KMS-11 (cell line): ENCODE data around the gene CLTC.

Experiments
- H2AFZ ChIP-seq: fragments of 200-600 bp; sonication (generic); 2 replicates; pipeline ENCODE4 v1.6.1; 2016; ENCODE audit warnings: antibody characterized with exemption, mixed run types, low read depth
- H3K27ac ChIP-seq: fragments of 200-600 bp; sonication (generic); 2 replicates; pipeline ENCODE4 v1.6.1; 2016; ENCODE audit warnings: mild to moderate bottlenecking, mixed run types
- H3K27me3 ChIP-seq: fragments of 200-600 bp; sonication (generic); 2 replicates; pipeline ENCODE4 v1.6.1; 2017; ENCODE audit warnings: mild to moderate bottlenecking, low read depth, mixed run types, moderate library complexity; ENCODE audit not compliant: insufficient read depth
- H3K36me3 ChIP-seq: fragments of 200-600 bp; sonication (generic); 2 replicates; pipeline ENCODE4 v1.6.1; 2017; ENCODE audit warnings: mild to moderate bottlenecking, mixed run types; ENCODE audit not compliant: insufficient read depth
- H3K4me1 ChIP-seq: fragments of 200-600 bp; sonication (generic); 2 replicates; pipeline ENCODE4 v1.6.1; 2016; ENCODE audit warnings: mild to moderate bottlenecking, low read depth, mixed run types; ENCODE audit not compliant: poor library complexity, severe bottlenecking
- H3K4me2 ChIP-seq: fragments of 200-600 bp; sonication (generic); 2 replicates; pipeline ENCODE4 v1.7.0; 2016; ENCODE audit warnings: mild to moderate bottlenecking, mixed run types
- H3K4me3 ChIP-seq: fragments of 200-600 bp; sonication (generic); IDR thresholded peaks from 2 replicates; pipeline ENCODE4 v1.6.1; 2017; ENCODE audit warnings: low read depth, low read length, mixed read lengths; ENCODE audit not compliant: insufficient read depth
- H3K79me2 ChIP-seq: fragments of 200-600 bp; sonication (generic); 2 replicates; pipeline ENCODE4 v1.6.1; 2016; ENCODE audit warnings: low read depth, mixed run types; ENCODE audit not compliant: insufficient read depth
- H3K9ac ChIP-seq: fragments of 200-600 bp; sonication (generic); 2 replicates; pipeline ENCODE4 v1.6.1; 2016; ENCODE audit warnings: mild to moderate bottlenecking, mixed run types
- H4K20me1 ChIP-seq: fragments of 200-600 bp; sonication (generic); 2 replicates; pipeline ENCODE4 v1.6.1; 2016; ENCODE audit warnings: mild to moderate bottlenecking, mixed run types; ENCODE audit not compliant: insufficient read depth
- CTCF ChIP-seq: fragments of 200-600 bp; sonication (generic); conservative IDR thresholded peaks from 2 replicates; pipeline ENCODE4 v1.6.1; 2017; ENCODE audit warnings: low read depth, mild to moderate bottlenecking, antibody characterized with exemption, low read length, moderate library complexity, mixed read lengths

CLTC gene

DNA sequence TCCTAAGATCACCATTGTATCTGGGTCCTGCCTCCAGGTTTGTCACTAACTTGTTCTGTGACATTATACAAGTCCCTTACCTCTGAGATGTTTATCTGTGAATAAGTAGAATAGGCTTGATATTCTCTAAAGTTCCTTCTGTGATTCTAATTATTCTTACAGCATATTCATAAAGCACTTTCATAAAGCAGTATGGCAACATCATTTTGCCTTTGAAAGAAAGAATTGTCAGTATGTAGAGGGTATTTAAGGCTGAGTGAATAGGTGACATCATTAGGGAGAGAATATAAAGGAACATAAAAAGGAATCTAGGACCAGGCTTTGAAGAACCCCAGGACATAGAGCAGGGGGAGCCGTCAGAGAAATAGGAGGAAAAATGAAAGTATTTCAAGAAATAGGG lies 103.3 kb downstream of the CLTC start:
- Histone ChIP-seq H3K27me3 (no peaks in the 10 kb centered on the region), H3K79me2 (peaks cover 50% of the 10 kb centered on the region; the same call in 1 of the 2 replicates), H3K36me3 (no peaks in the 10 kb centered on the region), H3K4me3 (no peak overlapping the region), H2AFZ (no peak overlapping the region), H3K27ac (no peak overlapping the region), H4K20me1 (no peaks in the 10 kb centered on the region), H3K9ac (no peak overlapping the region), H3K4me1 (no peaks in the 10 kb centered on the region), H3K4me2 (no peak overlapping the region)
- no peak for TF ChIP-seq CTCF

GRCh38 chr17:59723607-59724006 lies 103.9 kb downstream of the CLTC start:
- TF ChIP-seq CTCF: no peak
- H3K27ac ChIP-seq: no peak overlapping the region
- no peak overlapping the region for H3K4me3 ChIP-seq
- H3K9ac ChIP-seq: no peak overlapping the region
- H3K79me2 ChIP-seq: peaks cover 52% of the 10 kb centered on the region; the same call in 1 of the 2 replicates
- H2AFZ ChIP-seq: no peak overlapping the region
- no peaks in the 10 kb centered on the region for H3K27me3 ChIP-seq
- no peaks in the 10 kb centered on the region for H4K20me1 ChIP-seq
- no peak overlapping the region for H3K4me2 ChIP-seq
- H3K4me1 ChIP-seq: no peaks in the 10 kb centered on the region
- H3K36me3 ChIP-seq: no peaks in the 10 kb centered on the region

- Histone ChIP-seq H2AFZ (no peak overlapping the region), H3K27ac (no peak overlapping the region), H4K20me1 (no peaks in the 10 kb centered on the region), H3K4me3 (no peak overlapping the region), H3K79me2 (peaks cover 38% of the 10 kb centered on the region; the same call in 1 of the 2 replicates), H3K27me3 (no peaks in the 10 kb centered on the region), H3K36me3 (no peaks in the 10 kb centered on the region), H3K4me2 (no peak overlapping the region), H3K9ac (no peak overlapping the region), H3K4me1 (peaks cover 4% of the 10 kb centered on the region)
- TF ChIP-seq CTCF: no peak
These were observed 106.0 kb downstream of the CLTC start for GRCh38 chr17:59725691-59726090.

DNA sequence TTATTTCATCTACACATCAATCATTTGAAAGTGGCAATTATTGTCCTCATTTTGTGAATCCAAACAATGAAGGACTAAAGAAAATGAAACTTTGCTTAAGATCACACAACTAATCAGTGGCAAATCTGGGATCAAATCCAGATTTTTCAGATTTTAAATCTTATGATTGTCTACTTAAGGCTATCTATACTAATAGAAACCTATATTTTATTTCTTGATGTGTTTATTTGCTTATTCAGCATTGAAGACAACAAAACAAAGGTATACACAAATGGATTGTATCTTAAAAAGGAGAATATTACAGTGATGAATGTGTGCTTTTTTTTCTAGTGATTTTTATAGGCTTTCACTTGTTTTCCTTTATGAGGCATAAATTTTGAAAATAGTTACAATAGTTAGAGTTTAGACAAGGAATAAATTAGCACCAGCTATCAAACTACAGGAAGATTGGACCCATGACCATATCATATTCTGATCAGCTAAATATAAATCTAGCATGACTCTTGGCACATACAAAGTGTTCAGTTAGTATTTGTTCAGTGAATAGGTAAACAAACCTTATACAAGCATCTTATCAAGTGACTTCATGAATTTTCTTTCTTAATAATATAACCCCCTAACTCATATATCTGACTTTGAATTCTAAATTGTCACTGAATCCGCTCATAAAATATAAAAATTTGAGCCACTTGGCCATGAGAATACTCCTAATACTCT lies 108.3 kb downstream of the CLTC start:
- Histone ChIP-seq H3K27ac (no peak overlapping the region), H3K4me1 (peaks cover 4% of the 10 kb centered on the region), H3K27me3 (no peaks in the 10 kb centered on the region), H3K9ac (no peak overlapping the region), H3K79me2 (peaks cover 24% of the 10 kb centered on the region; the same call in 1 of the 2 replicates), H4K20me1 (no peaks in the 10 kb centered on the region), H2AFZ (no peak overlapping the region), H3K36me3 (no peaks in the 10 kb centered on the region), H3K4me3 (no peak overlapping the region), H3K4me2 (no peak overlapping the region)
- no peak for TF ChIP-seq CTCF
